WTC11 (cell line): ENCODE results near the gene RPL36AL. TPM values are rescaled to one million over a fixed set of nuclear protein-coding genes. Genes with fewer than 3 reads are reported as not detected.
A peak's percentile ranks its signal among the peaks of the same experiment; 100 is the strongest.

ENCODE experiments used
- ATF3 ChIP-seq: sonication (generic); formaldehyde crosslinking; conservative IDR thresholded peaks from 2 replicates; pipeline ENCODE4 v1.8.1; 2022; ENCODE audit warnings: mild to moderate bottlenecking, missing genetic modification reagents
- CREM ChIP-seq: sonication (generic); formaldehyde crosslinking; IDR thresholded peaks from 2 replicates; pipeline ENCODE4 v1.8.1; 2022; ENCODE audit warnings: mild to moderate bottlenecking, missing genetic modification reagents, moderate library complexity
- E2F5 ChIP-seq: sonication (generic); formaldehyde crosslinking; IDR thresholded peaks from 2 replicates; pipeline ENCODE4 v1.8.1; 2022; ENCODE audit warnings: mild to moderate bottlenecking, moderate library complexity, missing genetic modification reagents
- GABPB1 ChIP-seq: sonication (generic); formaldehyde crosslinking; IDR thresholded peaks from 2 replicates; pipeline ENCODE4 v1.8.1; 2023; ENCODE audit warnings: mild to moderate bottlenecking, missing genetic modification reagents
- GTF2I ChIP-seq: fragments of 250-450 bp; sonication (Bioruptor Pico); conservative IDR thresholded peaks from 2 replicates; pipeline ENCODE4 v1.4.0; 2021; ENCODE audit warnings: mild to moderate bottlenecking
- IRF2 ChIP-seq: sonication (generic); formaldehyde crosslinking; IDR thresholded peaks from 2 replicates; pipeline ENCODE4 v1.8.0; 2022; ENCODE audit warnings: low read depth, missing genetic modification reagents, borderline replicate concordance
- MAX ChIP-seq: sonication (generic); formaldehyde crosslinking; IDR thresholded peaks from 2 replicates; pipeline ENCODE4 v1.8.0; 2022; ENCODE audit warnings: mild to moderate bottlenecking, missing genetic modification reagents
- MYBL2 ChIP-seq: sonication (generic); formaldehyde crosslinking; IDR thresholded peaks from 2 replicates; pipeline ENCODE4 v1.8.1; 2023; ENCODE audit warnings: mild to moderate bottlenecking, moderate library complexity, missing genetic modification reagents
- NFYB ChIP-seq: sonication (generic); formaldehyde crosslinking; conservative IDR thresholded peaks from 2 replicates; pipeline ENCODE4 v1.8.0; 2022; ENCODE audit warnings: low read depth, missing genetic modification reagents
- PREB ChIP-seq: sonication (generic); formaldehyde crosslinking; IDR thresholded peaks from 2 replicates; pipeline ENCODE4 v1.8.1; 2022; ENCODE audit warnings: mild to moderate bottlenecking, missing genetic modification reagents, moderate library complexity, borderline replicate concordance
- PRRX2 ChIP-seq: fragments of 250-450 bp; sonication (Bioruptor Pico); IDR thresholded peaks from 2 replicates; pipeline ENCODE4 v1.8.0; 2021; ENCODE audit warnings: mild to moderate bottlenecking
- RORB ChIP-seq: fragments of 250-450 bp; sonication (Bioruptor Pico); IDR thresholded peaks from 2 replicates; pipeline ENCODE4 v1.9.0; 2021; ENCODE audit warnings: mild to moderate bottlenecking
- SP1 ChIP-seq: sonication (generic); formaldehyde crosslinking; conservative IDR thresholded peaks from 2 replicates; pipeline ENCODE4 v1.8.1; 2022; ENCODE audit warnings: missing genetic modification reagents
- TCF7 ChIP-seq: sonication (generic); formaldehyde crosslinking; IDR thresholded peaks from 2 replicates; pipeline ENCODE4 v1.8.0; 2022; ENCODE audit warnings: mild to moderate bottlenecking, low read depth, missing genetic modification reagents, moderate library complexity
- TEAD4 ChIP-seq: sonication (generic); formaldehyde crosslinking; IDR thresholded peaks from 2 replicates; pipeline ENCODE4 v1.8.0; 2022; ENCODE audit warnings: mild to moderate bottlenecking, missing genetic modification reagents
- USF2 ChIP-seq: sonication (generic); formaldehyde crosslinking; IDR thresholded peaks from 2 replicates; pipeline ENCODE4 v1.8.1; 2023; ENCODE audit warnings: mild to moderate bottlenecking, missing genetic modification reagents, moderate library complexity
- ZBTB21 ChIP-seq: sonication (generic); formaldehyde crosslinking; IDR thresholded peaks from 2 replicates; pipeline ENCODE4 v1.8.1; 2023; ENCODE audit warnings: mild to moderate bottlenecking, missing genetic modification reagents, borderline replicate concordance
- ZMAT4 ChIP-seq: fragments of 250-450 bp; sonication (Bioruptor Pico); IDR thresholded peaks from 2 replicates; pipeline ENCODE4 v1.9.0; 2021; ENCODE audit warnings: mild to moderate bottlenecking
- ZNF232 ChIP-seq: sonication (generic); formaldehyde crosslinking; IDR thresholded peaks from 2 replicates; pipeline ENCODE4 v1.8.0; 2022; ENCODE audit warnings: mild to moderate bottlenecking, missing genetic modification reagents
- ZNF263 ChIP-seq: sonication (generic); formaldehyde crosslinking; IDR thresholded peaks from 2 replicates; pipeline ENCODE4 v1.8.1; 2022; ENCODE audit warnings: low read depth, mild to moderate bottlenecking, moderate library complexity, missing genetic modification reagents
- ZNF396 ChIP-seq: fragments of 250-450 bp; sonication (Bioruptor Pico); IDR thresholded peaks from 2 replicates; pipeline ENCODE4 v1.8.0; 2021; ENCODE audit warnings: mild to moderate bottlenecking, moderate library complexity, borderline replicate concordance
- ZNF425 ChIP-seq: fragments of 250-450 bp; sonication (Bioruptor Pico); conservative IDR thresholded peaks from 2 replicates; pipeline ENCODE4 v1.9.0; 2021; ENCODE audit warnings: mild to moderate bottlenecking
- ZNF512 ChIP-seq: sonication (generic); formaldehyde crosslinking; IDR thresholded peaks from 2 replicates; pipeline ENCODE4 v1.8.1; 2022; ENCODE audit warnings: missing genetic modification reagents, borderline replicate concordance
- ZNF532 ChIP-seq: fragments of 250-450 bp; sonication (Bioruptor Pico); IDR thresholded peaks from 2 replicates; pipeline ENCODE4 v1.9.0; 2021; ENCODE audit warnings: mild to moderate bottlenecking, borderline replicate concordance
- total RNA-seq: library from RNA; stranded (reverse); gene quantifications from 3 replicates; pipeline ENCODE4 v1.2.3, GENCODE V29; 2021

Gene RPL36AL
- total RNA-seq, 1 experiment from 2014 or later, result 212 TPM

GRCh38 chr14:49581209-49582112, 39.0 kb downstream of the RPL36AL start (continued):
- TF ChIP-seq PREB (CRISPR knock-in tag) (no peak), MAX (no peak), ZBTB21 (CRISPR knock-in tag) (no peak), NFYB (CRISPR knock-in tag) (no peak), SP1 (no peak), GTF2I (CRISPR knock-in tag) (no peak), ATF3 (CRISPR knock-in tag) (no peak), ZNF263 (no peak), GABPB1 (CRISPR knock-in tag) (no peak), TCF7 (CRISPR knock-in tag) (no peak), ZNF512 (no peak), ZNF232 (CRISPR knock-in tag) (no peak), RORB (no peak), ZNF532 (CRISPR knock-in tag) (peak; percentile 18; the same call in 1 of the 2 replicates), TEAD4 (CRISPR knock-in tag) (no peak), ZNF396 (CRISPR knock-in tag) (no peak), PRRX2 (CRISPR knock-in tag) (peak; percentile 7), ZNF425 (peak; percentile 48; the same call in 1 of the 2 replicates), IRF2 (CRISPR knock-in tag) (no peak), MYBL2 (CRISPR knock-in tag) (no peak), CREM (CRISPR knock-in tag) (no peak), ZMAT4 (no peak), E2F5 (CRISPR knock-in tag) (no peak), USF2 (CRISPR knock-in tag) (no peak)
